Left renal cortex interstitium (tissue), 4 donors: ENCODE data around the gene GNA12. TPM values are rescaled to one million over a fixed set of nuclear protein-coding genes. Genes with fewer than 3 reads are reported as not detected.

Experiments used
- DNase-seq, 4 donors: peaks; one replicate each; pipeline ENCODE4 v3.0.0-alpha.2; 2013; ENCODE audit warnings: low read depth in 4 of 4, low spot score in 2 of 4, missing footprints in 1 of 4
- polyA plus RNA-seq, 4 donors: library from polyadenylated mRNA; unstranded; fragments of 120-200 nt; gene quantifications; one replicate each; pipeline ENCODE4 v1.2.1, GENCODE V29; 2013; ENCODE audit not compliant: insufficient read length in 4 of 4

GNA12 gene
- polyA plus RNA-seq, 4 donors = 37.8 to 50.1 (median 42.3) TPM

DNA sequence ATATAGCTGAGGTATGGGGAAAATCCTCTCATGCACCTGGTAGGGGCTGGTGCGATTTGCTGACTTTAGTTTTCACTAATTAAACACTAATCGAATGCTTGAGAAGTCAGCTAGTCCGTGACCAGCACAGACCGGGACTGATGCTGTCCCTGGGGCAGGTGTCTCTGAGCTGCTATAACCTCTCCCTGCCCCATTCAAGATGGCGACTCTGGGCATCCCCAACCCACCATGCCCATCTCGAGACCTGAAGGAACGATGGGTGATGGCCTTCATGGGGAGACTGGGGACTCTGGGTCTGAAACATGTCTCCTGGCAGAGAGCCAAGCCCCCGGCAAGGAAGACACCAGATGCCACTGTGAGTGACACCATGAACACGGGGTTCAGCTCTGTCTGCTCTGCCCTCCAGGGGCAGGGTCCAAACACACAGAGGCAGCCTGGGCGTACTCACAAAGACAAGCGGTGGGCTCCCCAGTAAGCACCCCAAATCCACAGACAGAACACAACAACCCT is 57.4 kb downstream of the GNA12 start:
- no peak for DNase-seq

DNA sequence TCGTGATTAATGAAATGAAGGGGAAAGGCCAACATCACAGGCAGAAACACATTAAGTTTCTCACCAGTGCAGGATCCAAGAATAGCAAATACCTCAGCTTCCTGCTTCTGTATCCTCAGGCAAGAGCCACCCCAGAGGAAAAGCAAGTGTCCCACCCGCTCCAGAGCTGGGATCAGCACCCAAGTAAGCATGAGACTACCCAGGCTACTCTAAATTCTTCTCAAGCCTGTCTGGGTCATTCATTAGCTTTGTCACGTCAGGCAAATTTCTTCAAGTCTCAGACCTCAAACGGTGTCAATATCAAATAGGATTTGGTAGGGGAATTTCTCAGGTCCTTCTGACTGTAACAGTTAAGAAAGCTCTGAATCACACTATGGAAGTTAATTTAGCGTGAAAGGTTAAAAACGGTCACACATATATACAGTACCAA is 59.0 kb downstream of the GNA12 start:
- DNase-seq = no peak

DNA sequence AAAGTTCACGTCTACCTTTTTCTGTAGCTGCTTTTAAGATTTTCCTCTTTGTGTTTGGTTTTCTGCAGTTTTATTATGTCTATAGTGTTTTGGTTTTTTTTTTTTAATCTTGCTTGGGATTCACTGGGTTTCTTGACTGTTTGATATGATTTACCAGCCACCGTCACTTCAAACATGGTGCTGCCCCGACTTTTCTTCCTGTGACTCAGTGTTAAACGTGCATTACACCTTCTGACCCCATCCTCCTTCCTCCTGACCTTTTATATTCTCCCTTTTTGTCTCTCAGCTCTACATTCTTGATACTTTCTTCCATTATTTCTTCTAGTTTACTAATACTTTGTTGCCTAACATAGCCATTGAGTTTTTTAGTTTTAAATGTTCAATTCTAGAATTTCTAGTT is 61.5 kb downstream of the GNA12 start:
- no peak for DNase-seq

DNA sequence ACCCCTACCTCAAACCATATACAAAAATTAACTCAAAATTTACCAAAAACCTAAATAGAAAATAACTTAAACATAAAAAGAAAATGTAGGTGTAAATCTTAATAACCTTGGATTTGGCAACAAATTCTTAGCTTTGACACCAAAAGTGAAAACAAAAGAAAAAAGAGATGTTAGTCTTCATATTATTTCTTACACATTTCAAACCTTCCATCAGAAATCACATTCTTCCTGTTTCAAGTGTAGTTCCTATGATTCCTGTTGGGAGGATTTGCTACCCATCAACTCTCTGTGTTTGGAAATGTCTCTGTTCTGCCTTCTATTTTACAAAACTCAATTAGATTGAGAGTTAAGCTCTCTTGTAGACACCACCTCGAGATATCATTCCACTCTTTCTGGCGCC is 62.0 kb downstream of the GNA12 start:
- no peak for DNase-seq

DNA sequence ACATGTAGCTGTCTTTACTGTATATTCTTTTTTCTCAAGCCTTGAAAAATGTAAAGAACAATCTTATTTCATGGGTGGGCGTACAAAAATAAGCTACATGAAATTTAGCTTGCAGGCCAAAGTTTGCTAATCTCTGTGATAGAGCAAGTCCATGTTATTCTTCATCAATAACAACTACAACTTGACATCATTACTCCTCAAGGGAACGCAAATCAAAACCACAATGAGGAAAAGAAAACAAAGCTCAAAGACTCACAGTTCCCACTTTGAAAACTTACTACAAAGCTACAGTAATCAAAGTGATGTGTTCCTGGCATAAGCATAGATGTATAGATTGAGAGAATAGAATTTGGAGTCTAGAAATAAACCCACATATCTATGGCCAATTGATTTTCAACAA is 62.5 kb downstream of the GNA12 start:
- no peak for DNase-seq

DNA sequence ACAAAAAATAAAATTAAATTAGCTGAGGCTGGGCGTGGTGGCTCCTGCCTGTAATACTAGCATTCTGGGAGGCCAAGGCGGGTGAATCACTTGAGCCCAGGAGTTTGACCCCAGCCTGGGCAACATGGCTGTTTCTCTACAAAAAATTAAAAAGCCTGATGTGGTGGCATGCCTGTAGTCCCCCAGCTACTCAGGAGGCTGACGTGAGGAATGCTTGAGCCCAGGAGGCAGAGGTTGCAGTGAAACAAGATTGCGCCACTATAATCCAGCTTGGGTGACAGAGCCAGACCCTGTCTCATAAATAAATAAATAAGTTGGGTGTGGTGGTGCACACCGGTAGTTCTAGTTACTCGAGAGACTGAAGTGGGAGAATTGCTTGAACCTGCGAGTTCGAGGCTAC is 65.1 kb downstream of the GNA12 start:
- DNase-seq = no peak

DNA sequence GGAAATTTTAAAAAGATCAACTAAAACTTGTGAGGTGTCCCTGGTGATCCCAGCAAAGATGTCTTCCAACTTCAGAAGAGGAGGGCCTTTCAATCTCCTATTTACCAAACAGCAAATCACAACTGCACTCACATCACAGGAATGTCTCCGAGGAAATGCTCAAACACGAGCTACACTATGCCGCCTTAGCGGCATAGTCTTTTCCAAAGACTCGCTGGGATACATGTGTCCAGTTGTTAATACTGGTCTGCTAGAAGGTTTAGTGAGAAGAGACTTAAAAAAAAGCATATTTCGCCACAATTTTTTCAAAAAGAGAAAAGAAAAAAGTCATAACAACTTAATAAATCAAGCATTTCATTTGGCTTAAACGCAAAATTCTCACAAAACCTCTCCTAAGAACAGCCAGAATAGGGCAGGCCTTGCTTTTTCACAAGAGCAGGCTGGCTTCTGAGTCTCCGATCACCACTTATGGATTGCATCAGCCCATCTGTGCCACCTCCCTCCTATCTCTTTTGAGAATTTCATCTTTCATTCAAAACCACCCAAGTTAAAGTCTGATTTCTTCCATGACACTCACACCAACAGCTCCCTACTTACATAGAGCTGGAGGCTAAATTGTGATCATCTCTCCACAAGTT is 66.1 kb downstream of the GNA12 start:
- no peak for DNase-seq

DNA sequence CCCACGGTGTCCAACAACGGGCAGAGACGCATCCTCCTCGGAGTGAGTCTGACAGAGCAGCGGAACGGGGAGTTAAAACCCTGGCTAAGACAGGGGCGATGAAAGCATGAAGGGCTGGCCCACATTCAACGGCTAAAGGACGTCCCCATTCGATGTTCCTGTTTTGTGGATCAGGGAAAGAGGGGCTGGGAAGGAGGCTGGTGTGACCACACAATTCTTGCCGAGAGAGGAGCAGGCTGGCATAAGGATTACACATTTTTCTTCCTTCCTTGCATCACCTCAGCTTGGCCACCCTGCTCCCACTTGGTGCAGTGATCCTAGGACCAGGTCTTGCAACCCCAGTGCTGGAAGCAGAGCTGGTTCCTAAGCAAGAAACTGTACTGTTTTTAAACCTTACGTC is 67.7 kb downstream of the GNA12 start:
- no peak for DNase-seq

DNA sequence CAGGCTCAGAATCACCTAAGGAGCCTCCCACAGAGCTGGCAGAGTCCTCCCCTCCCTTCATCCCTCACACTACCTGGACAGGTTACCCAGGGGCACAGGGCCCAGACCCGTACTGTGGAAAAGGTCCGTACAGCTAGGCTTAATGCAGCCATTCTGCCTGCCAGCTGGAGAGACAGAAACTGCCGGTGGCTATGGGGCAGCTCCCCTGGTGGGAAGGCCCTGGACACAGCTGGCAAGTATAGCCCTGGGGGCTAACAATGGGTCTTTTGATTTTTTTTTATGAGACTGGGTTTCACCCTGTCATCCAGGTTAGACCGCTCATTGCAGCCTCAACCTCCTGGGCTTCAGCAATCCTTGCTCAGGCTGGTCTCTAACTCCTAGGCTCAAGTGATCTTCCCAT is 68.3 kb downstream of the GNA12 start:
- DNase-seq = no peak

DNA sequence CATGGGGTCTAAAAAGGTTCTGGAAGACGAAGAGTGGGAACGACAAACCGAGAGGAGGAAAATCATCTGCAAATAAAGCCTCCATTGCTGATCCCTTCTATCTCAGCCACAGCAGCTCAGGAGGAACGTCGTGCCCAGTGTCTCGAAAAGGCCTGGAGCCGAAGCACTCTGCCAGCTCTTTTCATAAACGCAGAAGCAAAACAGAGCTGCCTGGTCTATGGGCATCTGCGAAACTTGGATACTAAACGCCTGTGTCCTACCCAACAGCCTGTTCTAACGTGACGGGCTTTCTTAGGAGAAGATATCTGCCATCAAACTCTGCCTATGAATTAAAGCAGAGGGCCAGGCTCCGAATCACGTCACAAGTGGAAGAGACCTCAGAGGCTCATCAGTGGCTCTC is 68.7 kb downstream of the GNA12 start:
- no peak for DNase-seq

DNA sequence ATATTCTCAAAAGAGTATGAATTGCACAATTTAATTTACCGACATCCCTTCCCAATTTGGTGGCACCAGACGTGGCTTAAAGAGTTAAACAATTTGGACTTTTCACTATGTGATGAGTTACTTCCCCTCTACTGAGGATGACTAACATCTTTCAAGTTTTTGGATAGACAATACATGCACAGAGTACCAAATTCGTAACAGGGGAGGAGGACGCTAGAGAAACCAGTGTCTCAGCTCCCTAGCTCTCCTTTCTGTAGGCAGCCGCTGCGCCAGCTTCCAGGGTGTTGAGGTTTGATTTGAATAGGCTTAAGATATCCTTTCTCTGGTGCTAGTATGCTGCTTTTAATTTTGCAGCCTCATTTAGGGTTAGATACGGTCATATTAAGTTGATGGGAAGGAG is 69.2 kb downstream of the GNA12 start:
- no peak for DNase-seq

DNA sequence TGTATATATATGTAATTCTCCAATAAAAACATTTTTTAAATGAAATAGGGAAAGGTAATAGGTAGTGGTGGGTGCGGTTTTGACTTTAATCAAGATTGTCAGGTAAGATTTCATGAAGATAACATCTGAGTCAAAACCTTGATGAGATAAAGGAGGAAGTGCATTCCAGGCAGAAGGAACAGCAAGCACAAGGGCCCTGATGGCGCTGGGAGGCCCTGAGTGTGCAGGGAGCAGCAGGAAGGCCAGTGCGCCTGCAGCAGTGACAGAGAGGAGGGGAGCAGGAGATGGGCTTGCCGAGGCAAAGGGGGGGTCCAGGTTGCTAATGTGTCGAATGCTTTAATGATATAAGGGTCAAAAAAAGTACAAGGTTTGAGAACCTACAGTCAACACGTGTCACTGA is 69.8 kb downstream of the GNA12 start:
- DNase-seq = no peak

DNA sequence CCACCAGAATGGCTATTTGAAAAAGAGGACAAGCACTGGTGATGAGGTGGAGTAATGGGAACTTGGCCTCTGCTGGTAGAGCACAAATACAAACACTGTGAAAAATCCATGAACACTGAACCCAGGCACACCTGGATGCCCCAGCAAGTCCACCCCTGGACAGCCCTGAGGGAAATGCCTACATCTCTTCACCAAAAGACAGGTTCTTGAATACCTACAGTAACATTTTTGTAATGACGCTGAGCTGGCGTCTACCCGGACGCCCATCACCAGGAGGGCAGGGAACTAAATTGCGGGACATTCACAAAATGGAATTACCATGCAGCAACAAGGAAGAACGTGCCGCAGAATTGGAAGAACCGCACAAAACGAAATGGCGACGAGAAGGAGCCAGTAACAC is 70.5 kb downstream of the GNA12 start:
- no peak for DNase-seq

DNA sequence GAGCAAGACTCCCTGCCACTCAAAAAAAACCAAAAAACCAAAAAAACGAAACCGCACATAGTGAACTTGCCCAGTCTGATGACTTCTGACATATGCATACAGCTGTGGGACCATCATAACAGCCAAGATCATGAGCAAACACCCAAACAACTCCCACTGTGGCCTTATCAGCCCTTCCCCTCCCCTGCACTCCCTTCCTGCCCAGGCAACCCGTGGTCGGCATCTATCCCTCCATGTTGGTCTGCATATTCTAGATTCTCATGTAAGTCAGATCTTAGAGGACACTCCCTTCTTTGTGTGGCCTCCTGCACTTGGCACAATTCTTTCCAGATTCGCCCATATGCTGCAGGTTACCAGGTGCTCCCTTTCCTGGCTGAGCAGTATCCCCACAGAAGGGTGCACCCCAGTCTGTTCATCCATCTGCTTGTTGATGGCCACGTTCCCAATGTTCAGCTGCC is 72.8 kb downstream of the GNA12 start:
- DNase-seq = no peak

DNA sequence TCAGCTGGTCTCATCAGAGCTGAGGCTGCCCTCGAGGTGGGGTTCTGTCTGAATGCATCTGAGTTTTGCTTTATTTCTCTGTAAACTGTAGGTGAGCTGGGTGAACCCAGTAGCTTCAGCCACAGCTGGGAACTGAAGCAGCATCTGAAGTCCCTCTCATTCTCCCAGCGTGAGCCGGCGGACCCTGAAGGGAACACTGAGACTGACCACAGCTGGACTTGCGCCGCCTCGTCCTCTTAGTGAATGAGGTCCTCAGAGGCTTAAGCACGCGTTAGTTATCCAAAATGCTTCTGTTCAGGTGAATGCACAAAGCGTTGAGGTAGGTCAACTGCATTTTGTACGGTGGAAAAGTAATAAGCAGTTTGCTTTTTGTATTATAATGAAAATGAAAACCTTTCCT is 79.5 kb downstream of the GNA12 start:
- no peak for DNase-seq

DNA sequence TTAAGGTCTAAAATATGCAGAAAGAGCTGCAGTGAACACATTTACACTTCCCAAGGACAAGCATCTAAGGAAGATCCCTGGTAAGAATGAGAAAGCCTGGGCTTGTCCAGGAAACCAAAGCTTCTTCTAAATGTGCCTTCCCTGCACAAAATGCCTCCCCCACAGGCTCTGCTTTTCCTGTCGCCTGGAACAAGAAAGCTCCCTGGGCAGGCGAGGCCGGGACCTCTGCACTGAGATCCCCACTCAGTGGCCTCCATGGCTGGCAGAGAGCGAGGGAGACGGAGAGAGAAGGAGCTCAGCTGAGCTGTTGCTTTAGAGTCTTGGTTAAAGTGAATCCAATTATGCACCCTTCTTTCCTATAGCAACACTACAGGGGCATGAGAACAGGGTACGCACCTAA is 80.5 kb downstream of the GNA12 start:
- DNase-seq = no peak

DNA sequence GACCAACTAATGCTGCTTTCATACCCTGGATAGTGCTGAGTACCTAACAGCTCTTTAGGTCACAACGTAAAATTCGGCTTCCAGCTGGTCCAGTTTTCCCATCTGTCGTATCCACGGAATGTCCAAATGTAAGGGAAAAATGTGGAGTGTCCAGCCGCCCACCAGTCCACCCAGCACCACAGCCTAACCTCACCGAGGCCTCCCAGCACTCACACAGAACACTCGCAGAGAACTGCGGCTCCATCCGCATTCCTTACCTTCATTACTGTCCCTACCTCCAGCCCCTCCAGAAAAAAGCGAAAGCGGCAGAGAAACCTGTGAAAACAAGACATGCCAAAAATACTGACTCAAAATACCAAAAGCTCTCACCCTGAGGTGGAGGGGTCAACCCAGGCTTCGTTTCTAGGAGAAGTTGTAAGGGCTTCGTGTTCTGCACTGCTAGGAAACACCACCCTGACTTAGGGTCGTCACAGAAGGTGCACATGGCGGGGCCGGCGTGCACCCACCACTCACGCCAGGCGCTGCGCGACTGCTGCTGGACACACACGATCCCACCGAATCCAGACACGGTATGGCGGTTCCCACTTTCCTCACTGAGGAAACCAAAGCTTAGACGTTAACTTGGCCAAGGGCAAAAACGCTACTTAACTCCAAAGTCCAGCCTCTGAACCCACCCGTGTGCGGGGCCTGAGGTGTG is 82.2 kb downstream of the GNA12 start:
- DNase-seq = no peak

DNA sequence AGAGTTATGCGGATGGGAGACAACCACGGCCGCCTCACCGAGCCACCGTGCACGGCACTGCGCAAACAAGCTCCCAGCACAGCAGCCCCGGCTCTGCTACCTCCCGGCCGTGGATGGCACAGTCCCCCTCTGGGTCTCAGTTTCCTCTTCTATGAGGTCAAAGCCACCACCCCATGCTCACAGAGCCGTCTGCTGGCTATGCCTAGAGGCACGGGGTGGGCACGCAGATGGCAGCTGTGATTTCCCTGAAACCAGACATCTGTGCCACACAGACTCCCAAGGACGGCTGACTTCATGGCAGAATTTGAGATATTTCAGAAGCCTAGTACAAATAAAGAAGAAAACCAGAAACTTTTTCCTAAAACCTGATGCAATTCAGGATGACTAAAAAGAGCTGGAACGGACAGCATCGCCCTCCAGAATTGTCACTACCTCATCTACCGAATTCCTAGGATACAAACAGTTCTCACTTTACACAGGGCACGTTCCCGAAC is 82.9 kb downstream of the GNA12 start:
- no peak for DNase-seq

DNA sequence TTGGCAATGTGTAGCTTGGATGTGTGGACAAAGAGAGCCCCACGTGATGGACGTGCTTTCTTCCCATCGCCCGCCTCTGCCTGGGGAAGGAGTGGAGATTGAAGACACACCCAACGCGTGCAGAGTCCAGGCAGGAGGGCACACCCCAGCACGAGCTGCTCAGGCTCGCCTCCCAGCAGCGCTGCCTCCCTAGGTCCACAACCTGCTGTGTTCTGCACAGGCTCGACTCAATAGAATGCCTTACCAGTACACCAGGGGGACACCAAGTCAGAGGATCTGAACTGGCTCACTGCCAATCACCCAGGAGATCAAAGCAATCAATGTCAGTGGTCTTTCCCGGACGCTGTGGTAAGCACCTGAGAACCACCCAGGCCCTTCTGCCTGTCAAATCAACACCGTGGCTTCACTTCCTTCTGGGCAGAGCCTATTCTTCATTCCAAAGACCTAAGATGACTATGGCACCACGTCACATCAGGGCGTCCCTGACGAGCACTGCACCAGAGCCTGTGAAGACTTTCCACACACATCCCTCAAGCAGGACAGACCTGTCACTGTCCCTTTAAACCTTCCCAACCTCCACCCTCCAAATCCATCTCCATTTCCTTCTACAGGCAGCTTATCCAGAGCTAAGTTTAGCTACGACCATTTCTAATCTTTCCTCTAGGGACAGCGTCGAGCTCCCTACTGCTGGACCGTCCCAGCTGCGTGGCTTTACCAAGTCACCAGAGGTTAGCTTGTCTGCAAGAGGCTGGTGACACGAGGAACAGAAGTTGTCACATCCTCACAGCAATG is 83.8 kb downstream of the GNA12 start:
- DNase-seq = no peak

DNA sequence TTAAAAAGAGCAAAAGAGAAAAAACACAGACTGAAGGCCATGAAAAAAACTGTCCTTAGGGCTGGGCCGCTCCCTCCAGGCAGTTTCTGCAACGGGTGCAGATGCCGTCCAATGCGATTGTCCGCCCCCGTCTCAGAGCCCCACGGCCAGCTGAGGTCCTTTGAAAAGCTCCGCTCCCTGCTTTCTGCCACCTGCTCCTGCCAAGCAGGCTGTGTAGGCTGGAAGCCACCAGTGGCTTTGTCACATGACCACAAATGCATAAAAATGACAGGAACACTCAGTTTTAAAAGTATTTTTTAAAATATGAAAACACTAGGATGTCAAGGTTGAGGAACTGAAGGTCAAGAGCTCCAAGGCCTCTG is 84.4 kb downstream of the GNA12 start:
- DNase-seq = no peak
